Ureter (tissue), 1 donor: ENCODE data around the gene IRGM. TPM values are rescaled to one million over a fixed set of nuclear protein-coding genes. Genes with fewer than 3 reads are reported as not detected.

ENCODE experiments used
- DNase-seq: peaks from one replicate; pipeline ENCODE4 v3.0.0-alpha.2; 2020; ENCODE audit warnings: low spot score
- total RNA-seq: library from RNA; stranded (reverse); gene quantifications from one replicate; pipeline ENCODE4 v1.2.4, GENCODE V29; 2023
- donor health status: DM: yes; HTN: yes; CAD: no.

IRGM gene
- total RNA-seq, 1 donor from 2014 or later: 1.2 TPM

GRCh38 chr5:150895431-150896428 lies 49.4 kb downstream of the IRGM start:
- no peak for DNase-seq

Other genes with a start within 250 kb of the IRGM start
- 73.9 TPM for gene SYNPO, start 205.9 kb upstream of the IRGM start, total RNA-seq
- 2.6 TPM for gene MYOZ3, start 185.3 kb upstream of the IRGM start, total RNA-seq
- 44.6 TPM for gene RBM22, start 145.5 kb upstream of the IRGM start, total RNA-seq
- gene DCTN4, start 87.5 kb upstream of the IRGM start, total RNA-seq: 93.0 TPM
- 23.1 TPM for gene SMIM3, start 67.8 kb upstream of the IRGM start, total RNA-seq
- 7.3 TPM for gene ZNF300, start 58.5 kb downstream of the IRGM start, total RNA-seq
- gene GPX3, start 174.1 kb downstream of the IRGM start, total RNA-seq: 160 TPM
- gene TNIP1, start 234.5 kb downstream of the IRGM start, total RNA-seq: 75.4 TPM